DMS153 treated with DMSO at 0.1 percent for 48 hours (cell line): ENCODE measurements around the gene NR5A2.

ENCODE experiments used
- DNase-seq: peaks from one replicate; lab custom pipeline; 2025; ENCODE audit not compliant: unreplicated experiment; lab: John Stamatoyannopoulos, UW

Gene NR5A2

DNA sequence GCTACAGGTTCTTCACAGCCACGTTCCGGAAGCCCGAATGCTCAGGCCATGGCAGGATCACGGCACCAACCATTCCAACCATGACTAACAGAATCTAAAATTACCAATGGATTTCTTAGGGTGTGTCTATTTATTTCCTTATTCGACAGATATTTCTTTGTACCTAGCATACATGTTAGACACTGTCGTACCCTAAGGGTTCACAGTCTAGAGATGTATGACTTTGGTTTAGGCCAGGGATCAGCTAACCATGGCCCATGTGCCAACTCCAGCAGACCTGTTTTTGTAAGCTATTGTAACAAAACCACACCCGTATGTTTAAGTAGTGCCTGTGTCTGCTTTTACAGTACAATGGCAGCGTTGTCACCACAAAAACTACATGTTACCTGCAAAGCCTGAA, 167.0 kb downstream of the NR5A2 start:
- no peak for DNase-seq

DNA sequence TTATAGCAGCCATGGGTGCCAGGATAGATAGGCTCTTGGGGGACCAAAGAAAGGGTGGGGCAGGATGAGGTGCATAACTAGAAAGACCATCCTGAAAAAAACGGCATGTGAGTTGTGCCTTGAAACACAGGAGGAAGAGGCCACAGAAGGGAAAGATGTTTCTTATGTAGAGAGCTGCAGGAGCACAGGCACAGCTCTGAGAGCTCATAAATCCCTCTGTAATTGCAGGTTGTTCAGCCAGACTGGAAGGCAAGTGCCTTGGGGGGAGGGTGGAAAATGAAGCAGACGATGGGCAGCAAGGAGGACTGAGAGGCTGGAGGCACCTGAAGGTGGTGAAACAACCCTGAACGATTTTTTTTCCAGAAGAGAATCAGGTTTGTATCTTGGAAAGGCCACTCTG, 170.7 kb downstream of the NR5A2 start:
- no peak for DNase-seq

DNA sequence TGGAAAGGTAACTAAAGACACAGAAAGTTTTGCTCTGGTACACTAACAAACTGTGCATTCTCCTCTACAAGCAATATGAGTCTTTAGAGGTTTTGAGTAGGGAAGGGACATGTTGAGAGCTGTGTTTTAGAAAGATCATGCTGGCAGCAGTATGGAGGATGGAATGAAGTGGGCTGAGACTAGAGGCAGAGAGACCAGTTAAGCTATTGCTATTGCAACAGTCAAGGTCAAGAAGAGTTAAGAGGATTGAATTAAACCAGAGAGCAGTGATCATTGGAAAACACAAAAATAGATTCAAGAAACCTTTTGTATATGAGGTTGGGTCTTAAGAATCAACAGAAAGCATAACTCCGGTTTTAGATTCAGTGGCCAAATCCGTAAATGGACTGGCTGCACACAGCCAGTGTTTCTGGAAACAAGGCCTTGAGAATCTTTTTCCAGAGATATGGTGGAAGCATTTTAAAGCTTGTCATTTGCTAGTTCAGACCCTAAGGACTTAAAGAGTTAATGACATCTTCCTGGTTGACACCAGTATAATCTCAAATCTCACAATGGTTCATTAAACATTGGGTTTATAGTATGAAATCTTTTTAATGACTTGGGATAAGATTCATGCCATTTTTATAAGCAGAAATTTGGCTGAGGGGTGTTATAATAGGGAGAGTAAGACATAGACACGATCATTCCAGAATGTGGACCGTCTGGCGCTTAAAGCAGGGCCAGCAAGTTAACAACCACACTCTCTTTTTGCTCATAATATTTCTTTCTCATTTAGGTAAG, 177.9 kb downstream of the NR5A2 start:
- no peak for DNase-seq

DNA sequence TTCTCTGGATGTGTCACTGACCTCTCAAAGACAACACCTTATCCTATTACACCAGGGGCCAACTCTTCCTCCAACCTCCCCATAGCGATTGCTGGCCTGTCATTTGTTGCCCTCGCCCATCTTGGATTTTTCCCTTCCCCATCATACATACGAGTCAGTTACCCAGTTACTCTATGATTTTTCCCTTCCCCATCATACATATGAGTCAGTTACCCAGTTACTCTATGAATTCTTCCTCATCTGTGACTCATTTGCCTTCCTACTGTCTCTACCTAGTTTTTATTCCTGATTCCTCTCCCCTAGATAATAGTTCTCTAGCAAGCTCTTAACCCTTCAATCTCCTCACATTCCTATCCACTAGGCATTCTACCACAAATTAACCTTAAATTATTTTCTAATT, 178.8 kb downstream of the NR5A2 start:
- DNase-seq, result no peak

DNA sequence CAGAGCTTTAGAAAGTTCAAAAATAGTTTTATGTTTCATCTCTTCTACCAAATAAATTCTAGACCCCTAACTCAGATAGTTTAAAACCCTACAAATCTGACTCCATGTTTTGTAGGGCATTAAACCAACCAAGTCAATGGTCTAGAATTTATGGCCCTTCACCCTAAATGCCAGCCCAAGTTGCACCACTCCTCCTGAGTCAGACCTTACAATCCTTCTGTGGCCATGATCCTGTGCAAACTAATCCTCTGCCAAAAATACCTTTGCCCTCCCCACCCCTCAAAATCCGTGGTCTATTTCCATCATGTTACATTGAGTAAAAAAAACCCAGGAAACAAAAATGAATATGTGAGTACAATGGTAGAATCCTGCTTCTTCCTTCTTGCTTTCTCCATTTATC, 179.3 kb downstream of the NR5A2 start:
- DNase-seq, result no peak

DNA sequence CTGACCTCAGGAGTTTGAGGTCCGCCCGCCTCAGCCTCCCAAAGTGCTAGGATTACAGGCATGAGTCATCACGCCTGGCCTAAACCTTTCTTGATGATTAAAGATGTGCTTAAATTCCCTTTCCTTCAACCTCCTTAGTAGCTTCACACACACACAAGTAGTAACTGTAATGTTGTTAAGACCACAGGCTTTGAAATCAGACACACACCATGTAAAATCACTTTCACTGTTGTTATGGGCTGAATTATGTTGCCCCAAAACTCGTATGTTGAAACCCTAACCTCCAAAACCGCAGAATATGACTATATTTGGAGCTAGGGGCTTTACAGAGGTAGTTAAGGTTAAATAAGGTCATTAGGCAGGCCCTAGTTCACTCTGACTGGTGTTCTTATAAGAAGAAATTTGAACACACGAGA, 180.2 kb downstream of the NR5A2 start:
- no peak for DNase-seq

DNA sequence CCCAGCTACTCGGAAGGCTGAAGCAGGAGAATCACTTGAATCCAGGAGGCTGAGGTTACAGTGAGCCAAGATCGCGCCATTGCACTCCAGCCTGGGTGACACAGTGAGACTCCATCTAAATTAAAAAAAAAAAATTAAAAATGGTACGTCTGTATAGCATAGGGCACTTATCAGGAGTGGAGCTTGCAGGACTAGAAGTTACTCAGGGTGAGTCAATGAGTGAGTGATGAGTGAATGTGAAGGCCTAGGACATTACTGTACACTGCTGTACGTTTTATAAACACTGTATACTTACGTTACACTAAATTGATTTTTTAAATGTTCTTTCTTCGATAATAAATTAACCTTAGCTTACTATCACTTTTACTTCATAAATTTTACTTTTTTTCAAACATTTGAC, 183.6 kb downstream of the NR5A2 start:
- DNase-seq, result no peak

DNA sequence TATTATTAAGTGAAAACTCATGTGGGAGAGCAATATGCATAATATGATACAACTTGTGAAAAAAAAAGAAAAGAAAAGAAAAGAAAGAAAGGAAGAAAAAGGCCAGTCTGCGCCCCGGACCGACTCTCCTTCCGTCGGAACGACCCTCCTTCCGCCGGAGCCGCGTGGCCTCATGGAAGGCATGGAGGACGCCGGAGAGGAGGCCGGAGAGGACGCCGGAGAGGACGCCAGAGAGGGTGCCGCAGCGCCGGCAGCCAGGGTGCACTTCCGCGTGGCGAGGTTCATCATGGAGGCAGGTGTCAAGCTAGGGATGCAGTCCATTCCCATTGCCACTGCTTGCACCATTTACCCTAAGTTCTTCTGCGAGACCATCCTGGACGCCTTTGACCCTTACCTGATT, 185.9 kb downstream of the NR5A2 start:
- no peak for DNase-seq

DNA sequence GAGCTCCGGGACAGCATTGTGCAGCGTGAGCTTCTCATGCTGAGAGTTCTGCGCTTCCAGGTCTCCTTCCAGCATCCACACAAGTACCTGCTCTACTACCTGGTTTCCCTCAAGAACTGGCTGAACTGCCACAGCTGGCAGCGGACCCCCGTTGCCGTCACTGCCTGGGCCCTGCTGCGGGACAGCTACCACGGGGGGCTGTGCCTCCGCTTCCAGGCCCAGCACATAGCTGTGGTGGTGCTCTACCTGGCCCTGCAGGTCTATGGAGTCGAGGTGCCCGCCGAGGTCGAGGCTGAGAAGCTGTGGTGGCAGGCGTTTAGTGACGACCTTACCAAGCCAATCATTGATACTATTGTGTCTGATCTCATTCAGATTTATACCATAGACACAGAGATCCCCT, 186.4 kb downstream of the NR5A2 start:
- no peak for DNase-seq

DNA sequence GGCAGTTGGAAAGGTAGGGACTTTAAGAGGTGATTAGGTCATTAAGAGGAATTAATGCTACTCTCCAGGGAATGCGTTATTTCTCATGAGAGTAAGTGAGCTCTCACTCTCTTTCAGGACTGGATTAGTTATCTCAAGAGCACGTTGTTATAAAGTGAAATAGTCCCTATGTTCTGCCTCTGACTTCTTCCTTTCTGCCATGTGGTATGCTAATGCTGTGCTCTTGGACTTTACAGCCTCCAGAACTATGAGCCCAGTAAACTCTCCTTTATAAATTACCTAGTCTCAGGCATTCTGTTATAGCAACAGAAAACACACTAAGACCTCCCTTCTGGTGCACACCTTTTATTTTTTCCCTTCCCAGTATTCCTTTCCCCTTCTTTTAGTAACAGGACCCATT, 187.8 kb downstream of the NR5A2 start:
- no peak for DNase-seq

DNA sequence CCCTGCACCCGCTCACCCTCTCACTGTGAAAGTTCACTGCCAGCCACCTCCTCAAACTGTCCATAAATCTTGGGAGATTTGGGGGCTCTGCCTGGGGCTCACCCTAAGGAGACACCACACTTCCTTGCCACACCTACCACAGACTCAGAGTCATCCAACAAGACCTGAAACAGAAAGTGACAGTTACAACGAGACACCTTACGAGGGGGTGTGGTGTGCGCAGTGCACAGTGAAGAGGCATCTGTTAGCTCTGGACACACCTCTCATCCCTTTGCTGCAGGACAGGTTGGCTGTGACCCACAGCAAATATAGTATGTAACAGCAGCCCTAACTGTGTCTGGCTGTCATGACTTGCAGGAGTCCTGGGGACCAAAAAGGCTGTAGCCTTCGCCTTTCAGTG, 190.2 kb downstream of the NR5A2 start:
- no peak for DNase-seq

DNA sequence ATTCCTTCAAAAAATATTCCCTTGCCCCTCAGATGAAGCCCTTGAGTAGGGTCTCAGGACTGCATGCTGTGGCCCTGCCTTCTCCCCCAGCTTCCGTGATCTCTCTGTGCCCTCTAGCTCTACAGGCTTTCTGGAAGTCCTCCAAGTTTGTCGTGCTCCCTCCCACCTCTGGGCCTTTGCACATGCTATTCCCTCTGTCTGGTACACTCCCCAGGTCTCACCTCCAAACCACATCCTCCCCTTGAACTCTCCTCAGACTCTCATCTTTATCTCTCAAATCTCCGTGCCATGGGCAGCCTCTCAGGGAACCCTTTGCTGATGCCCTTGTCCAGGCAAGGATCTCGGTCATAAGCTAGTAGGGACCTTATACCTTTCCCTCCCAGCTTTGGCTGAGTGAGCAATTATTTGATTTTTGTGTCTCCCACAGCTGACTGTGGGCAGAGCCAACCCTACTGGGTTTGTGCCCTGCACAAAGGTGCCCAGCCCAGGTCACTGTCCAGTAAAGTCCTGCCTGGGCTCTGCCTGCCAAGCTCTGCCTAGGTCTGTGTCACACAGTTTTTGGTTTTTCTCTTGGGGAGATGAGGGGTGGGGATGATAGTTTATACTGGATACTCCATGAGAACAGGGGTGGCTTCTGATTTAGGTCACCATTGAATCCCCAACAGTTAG, 194.2 kb downstream of the NR5A2 start:
- DNase-seq, result no peak

DNA sequence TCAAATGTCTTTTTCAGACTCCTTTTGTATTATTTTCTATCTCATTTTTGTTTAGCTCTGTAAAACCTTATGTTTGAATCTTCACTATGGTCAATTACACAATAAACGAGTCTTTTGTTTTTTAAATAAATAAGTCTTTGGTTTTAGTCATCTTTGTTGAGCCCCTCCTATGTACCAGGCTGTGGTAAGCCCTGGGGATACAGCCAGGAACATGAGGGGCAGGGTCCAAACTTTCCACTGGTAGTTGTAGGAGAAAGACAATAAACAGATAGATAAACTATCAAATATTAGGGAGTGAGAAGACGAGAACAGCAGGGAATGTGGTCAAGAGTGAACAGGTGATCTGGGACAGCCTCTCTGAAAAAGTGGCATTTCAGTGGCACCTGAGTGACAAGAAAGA, 195.7 kb downstream of the NR5A2 start:
- no peak for DNase-seq

DNA sequence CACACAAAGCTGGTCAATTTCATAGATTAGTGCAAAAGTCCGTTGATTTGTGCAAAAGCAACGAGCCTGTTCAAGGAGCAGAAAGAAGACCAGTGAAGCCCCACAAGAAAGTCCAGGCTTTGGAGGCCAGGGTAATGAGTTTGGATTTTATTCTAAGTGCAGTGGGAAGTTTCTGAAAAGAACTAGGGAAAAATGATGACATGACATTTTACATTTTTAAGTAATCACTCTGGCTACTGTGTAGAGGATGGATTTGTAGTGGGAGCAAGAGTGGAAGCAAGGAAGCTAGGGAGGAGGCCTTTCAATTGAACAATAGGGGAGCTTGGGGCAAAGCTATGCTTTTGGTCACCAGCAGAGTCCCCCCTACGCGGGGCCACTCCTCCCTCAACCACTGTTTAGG, 196.1 kb downstream of the NR5A2 start:
- DNase-seq, result no peak

DNA sequence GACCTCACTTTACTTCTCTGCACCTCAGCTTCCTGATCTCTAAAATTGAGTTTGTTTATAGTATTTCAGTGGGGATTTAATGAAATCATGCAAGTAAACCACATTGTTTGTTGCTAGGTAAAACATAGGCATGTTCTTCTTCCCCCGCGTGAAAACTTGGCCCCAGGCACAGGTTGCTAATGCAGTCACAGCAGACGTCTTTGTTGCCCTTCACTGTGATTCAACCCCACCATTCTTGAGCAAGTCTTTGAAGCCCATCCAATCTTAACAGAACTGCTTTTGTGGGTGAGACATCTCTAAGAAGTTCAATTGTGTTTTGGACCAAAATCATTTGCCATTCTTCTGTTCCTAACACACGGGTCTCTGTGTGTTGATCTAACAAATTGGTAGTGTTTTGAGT, 196.8 kb downstream of the NR5A2 start:
- DNase-seq, result no peak

DNA sequence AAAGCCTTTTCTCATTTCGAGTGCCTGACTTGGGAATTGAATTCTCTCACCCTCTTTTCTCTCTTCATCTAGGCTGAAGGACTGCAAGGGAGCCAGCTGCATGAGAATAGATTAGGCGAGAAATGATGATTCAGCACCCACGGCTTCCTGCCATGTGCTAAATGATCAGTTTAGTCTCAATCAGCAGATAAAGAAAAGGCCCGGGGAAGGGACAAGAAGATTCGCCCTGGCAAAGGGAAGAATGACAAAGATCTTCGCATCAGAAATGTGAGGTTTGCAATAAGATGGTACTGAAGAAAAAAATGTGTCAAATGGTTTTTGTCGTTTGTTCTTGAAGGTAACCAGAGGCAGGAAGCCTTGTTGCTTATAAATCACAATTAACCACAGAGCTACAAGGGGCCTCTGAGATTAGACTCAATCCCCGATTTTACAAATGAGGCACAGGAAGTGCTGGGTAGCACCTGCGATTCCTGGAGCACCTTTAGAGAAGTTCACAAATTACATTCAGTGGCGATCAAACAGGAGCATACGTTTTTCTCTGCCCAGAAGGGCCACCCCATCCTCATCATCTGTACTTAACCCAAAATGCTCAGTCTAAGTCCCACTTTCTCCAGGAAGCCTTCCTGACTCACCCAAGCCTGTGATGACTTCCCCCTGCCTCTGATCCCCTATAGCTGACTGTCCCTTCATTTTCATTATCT, 198.9 kb downstream of the NR5A2 start:
- DNase-seq, result no peak

DNA sequence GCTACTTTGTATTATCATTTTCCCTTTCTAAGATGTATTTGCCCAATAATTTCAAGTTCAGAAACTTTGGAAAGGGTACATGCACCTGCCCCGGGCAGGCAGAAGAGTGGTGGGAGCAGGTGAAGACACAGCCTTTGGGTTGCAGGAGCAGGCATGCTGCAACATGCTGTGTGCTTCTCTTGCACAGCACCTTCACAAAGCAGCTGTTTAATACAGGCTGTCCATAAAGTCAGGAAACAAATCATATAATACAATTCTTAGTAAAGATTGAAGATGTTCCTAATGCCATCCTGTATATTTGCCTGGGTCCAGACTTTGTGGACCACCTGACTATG, 199.4 kb downstream of the NR5A2 start:
- no peak for DNase-seq
